Measurements from ENCODE around the gene ALKBH8.

Gene ALKBH8

GRCh38 chr11:107565219-107565937, at the start of gene ALKBH8:
ALKBH8 (minus strand) TSS chr11:107565735; CDS start chr11:107560893, 4,842 bp downstream.
- peak; percentile 83 for DNase-seq
- Mint-ChIP-seq H3K27me3 (no peaks in the 10 kb centered on the region), H3K36me3 (ENCODE audit: low read depth) (peaks cover 25% of the 10 kb centered on the region), H3K4me3 (peak within 1 kb of the TSS; percentile 94), H3K27ac (peak within 1 kb of the TSS; percentile 97), H3K9me3 (no peaks in the 10 kb centered on the region), H3K4me1 (ENCODE audit: low read depth) (peaks cover 63% of the 10 kb centered on the region)

- H3K4me3 Mint-ChIP-seq, result no peak overlapping the region
- no peak overlapping the region for H3K27ac Mint-ChIP-seq
- H3K36me3 Mint-ChIP-seq (ENCODE audit: low read depth), result no peaks in the 10 kb centered on the region
- H3K27me3 Mint-ChIP-seq, result peaks cover 47% of the 10 kb centered on the region
- no peaks in the 10 kb centered on the region for H3K4me1 Mint-ChIP-seq (ENCODE audit: low read depth)
- no peaks in the 10 kb centered on the region for H3K9me3 Mint-ChIP-seq
- DNase-seq, result no peak
These were observed 46.9 kb upstream of the ALKBH8 start for GRCh38 chr11:107612445-107612844.

- peaks cover 57% of the 10 kb centered on the region for H3K27me3 Mint-ChIP-seq
- no peak overlapping the region for H3K4me3 Mint-ChIP-seq
- H3K36me3 Mint-ChIP-seq (ENCODE audit: low read depth), result no peaks in the 10 kb centered on the region
- H3K27ac Mint-ChIP-seq, result no peak overlapping the region
- H3K9me3 Mint-ChIP-seq, result no peaks in the 10 kb centered on the region
- no peak for DNase-seq
- H3K4me1 Mint-ChIP-seq (ENCODE audit: low read depth), result no peaks in the 10 kb centered on the region
These were observed 44.1 kb upstream of the ALKBH8 start for GRCh38 chr11:107609400-107610218.

DNA sequence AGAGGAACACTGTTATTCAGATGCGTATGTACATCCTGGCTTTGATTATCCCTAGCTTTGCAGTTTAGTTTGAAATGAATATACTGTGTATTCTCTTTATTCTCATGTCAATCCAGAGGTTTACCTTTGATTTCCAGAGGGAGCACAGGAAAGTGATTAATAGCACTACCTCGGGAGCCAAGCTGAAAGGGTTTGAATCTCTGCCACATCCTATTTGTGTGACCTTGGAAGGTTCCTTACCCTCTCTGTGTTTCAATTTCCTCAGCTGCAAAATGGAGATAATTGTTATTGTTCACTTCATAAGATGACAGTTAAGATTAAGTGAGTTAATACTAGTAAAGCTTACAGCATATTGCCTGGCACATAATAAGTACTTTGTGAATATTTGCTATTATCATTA, 43.3 kb upstream of the ALKBH8 start:
- H3K4me1 Mint-ChIP-seq (ENCODE audit: low read depth), result no peaks in the 10 kb centered on the region
- peaks cover 65% of the 10 kb centered on the region for H3K27me3 Mint-ChIP-seq
- no peaks in the 10 kb centered on the region for H3K9me3 Mint-ChIP-seq
- no peak overlapping the region for H3K27ac Mint-ChIP-seq
- DNase-seq, result no peak
- no peak overlapping the region for H3K4me3 Mint-ChIP-seq
- no peaks in the 10 kb centered on the region for H3K36me3 Mint-ChIP-seq (ENCODE audit: low read depth)

DNA sequence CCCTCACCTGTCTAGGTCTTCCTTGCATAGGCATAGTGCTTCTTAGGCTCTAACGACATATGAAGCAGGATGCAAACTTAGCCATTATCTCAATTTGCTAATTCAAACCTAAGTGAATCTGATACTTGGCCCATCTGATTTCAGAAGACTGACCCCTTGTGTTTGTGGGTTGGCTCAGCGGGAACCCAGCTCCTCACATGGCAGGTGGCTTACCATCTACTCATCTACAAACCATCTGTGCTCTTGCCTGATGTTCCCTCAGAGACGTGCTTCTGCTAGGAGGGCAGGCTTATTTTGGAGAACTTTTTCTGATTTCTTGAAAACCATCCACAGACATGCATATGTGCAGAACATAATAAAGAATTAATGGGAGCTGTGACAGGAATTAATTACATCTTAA, 40.6 kb upstream of the ALKBH8 start:
- H3K4me1 Mint-ChIP-seq (ENCODE audit: low read depth), result no peaks in the 10 kb centered on the region
- H3K27me3 Mint-ChIP-seq, result peaks cover 79% of the 10 kb centered on the region
- DNase-seq, result no peak
- H3K9me3 Mint-ChIP-seq, result no peaks in the 10 kb centered on the region
- no peak overlapping the region for H3K27ac Mint-ChIP-seq
- H3K36me3 Mint-ChIP-seq (ENCODE audit: low read depth), result no peaks in the 10 kb centered on the region
- H3K4me3 Mint-ChIP-seq, result no peak overlapping the region

DNA sequence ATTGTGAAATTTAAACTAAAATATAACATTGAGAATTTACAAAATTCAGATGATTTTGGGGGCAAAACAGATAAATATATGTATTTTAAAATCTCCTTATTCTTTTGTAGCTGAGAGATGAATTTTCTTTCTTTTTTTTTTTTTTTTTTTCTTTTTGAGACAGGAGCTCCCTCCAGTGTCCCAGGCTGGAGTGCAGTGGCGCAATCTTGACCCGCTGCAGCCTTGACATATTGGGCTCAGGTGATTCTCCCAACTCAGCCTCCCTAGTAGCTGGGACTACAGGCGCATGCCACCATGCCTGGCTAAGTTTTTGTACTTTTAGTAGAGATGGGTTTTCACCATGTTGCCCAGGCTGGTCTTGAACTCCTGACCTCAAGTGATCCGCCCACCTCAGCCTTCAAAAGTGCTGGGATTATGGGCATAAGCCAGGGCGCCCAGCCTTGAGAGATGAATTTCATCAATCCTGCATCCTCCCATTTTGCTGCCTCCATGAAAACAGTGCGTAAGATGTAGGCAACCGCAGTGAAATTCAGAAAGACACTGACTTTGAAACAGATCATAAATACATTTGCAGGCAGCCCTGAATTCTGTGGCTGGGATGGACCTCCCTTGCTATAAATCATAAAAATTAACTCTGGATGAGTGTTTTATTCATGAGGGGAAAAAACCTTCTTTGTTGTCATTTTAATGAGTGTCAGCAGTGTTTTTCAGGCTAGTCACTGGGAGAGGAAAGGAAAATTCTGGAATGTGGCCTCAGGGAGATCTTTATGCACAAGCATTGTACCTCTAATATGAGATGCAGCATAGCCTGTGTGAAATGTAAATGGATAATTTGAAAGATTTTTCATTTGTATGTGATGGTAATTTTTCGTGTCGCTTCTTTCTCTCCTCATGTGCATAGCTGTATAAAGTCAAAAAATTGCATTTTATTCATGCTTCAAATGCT, 39.8 kb upstream of the ALKBH8 start:
- no peaks in the 10 kb centered on the region for H3K4me1 Mint-ChIP-seq (ENCODE audit: low read depth)
- no peaks in the 10 kb centered on the region for H3K36me3 Mint-ChIP-seq (ENCODE audit: low read depth)
- no peak overlapping the region for H3K4me3 Mint-ChIP-seq
- no peak overlapping the region for H3K27ac Mint-ChIP-seq
- H3K27me3 Mint-ChIP-seq, result peaks cover 78% of the 10 kb centered on the region
- H3K9me3 Mint-ChIP-seq, result no peaks in the 10 kb centered on the region
- DNase-seq, result no peak

DNA sequence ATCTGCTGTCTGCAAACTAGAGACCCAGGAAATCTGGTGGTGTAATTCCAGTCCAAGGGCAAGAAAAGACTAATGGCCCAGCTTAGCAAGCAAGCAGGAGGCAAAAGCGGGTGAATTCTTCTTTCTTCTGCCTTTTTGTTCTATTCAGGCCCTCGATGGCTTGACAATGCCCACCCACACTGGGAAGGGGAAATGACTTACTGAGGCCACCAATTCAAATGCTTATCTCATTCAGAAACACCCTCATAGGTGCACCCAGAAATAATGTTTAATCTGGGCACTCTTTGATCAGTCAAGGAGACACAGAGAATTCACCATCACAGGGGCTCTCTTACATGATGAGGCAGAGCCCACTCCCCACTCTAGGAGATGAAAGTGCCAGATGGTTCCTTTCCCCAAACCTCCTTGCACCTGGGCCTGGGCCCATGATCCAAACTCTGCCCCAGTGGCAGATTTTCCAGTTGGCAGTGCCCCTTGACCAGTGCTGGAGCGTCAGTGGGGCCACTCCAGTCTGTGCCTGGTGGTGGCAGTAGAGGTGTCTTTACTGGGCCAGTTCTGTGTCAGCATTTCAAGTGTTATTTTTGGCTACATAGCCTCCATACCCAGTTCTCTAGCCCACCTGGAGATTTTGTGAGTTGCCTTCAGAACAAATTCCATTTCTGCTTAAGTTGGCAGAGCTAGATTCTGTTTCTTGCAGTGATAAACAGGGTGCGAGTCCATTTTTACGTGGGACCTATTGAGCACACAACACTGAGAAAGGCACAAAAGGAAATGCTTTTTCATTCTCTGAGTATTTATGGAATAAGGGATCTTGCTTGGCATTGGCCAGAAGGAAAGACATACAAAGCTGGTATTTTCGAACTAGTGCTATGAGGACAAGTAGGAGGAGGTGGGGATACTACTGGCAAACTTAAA, 32.9 kb upstream of the ALKBH8 start:
- peaks cover 2% of the 10 kb centered on the region for H3K4me1 Mint-ChIP-seq (ENCODE audit: low read depth)
- no peak overlapping the region for H3K27ac Mint-ChIP-seq
- H3K4me3 Mint-ChIP-seq, result no peak overlapping the region
- peaks cover 77% of the 10 kb centered on the region for H3K27me3 Mint-ChIP-seq
- no peak for DNase-seq
- H3K9me3 Mint-ChIP-seq, result no peaks in the 10 kb centered on the region
- H3K36me3 Mint-ChIP-seq (ENCODE audit: low read depth), result no peaks in the 10 kb centered on the region

DNA sequence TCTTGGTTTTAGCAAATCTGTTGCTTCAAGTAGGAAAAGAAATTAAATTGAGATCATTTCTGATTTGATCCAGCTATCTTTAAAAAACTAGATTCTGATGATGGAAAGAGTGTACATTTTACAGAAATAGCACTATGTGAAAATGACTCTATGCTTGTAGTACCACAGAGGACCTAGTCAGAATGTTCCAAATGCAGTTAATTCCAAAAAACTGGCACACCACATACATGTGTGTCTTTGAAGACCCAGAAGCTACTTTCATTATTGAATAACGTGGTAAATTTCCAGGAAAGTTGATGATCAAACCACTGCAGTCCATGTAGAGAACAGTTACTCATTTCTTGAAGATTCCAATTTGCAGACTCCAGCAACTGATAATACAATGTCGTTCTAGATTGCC, 29.2 kb upstream of the ALKBH8 start:
- H3K27ac Mint-ChIP-seq, result no peak overlapping the region
- H3K36me3 Mint-ChIP-seq (ENCODE audit: low read depth), result no peaks in the 10 kb centered on the region
- DNase-seq, result no peak
- H3K4me1 Mint-ChIP-seq (ENCODE audit: low read depth), result peaks cover 27% of the 10 kb centered on the region
- H3K4me3 Mint-ChIP-seq, result no peak overlapping the region
- peaks cover 84% of the 10 kb centered on the region for H3K27me3 Mint-ChIP-seq
- no peaks in the 10 kb centered on the region for H3K9me3 Mint-ChIP-seq

- H3K27ac Mint-ChIP-seq, result no peak overlapping the region
- peaks cover 90% of the 10 kb centered on the region for H3K27me3 Mint-ChIP-seq
- DNase-seq, result no peak
- peaks cover 28% of the 10 kb centered on the region for H3K4me1 Mint-ChIP-seq (ENCODE audit: low read depth)
- peaks cover 3% of the 10 kb centered on the region for H3K9me3 Mint-ChIP-seq
- H3K36me3 Mint-ChIP-seq (ENCODE audit: low read depth), result no peaks in the 10 kb centered on the region
- no peak overlapping the region for H3K4me3 Mint-ChIP-seq
These were observed 28.4 kb upstream of the ALKBH8 start for GRCh38 chr11:107593951-107594350.

DNA sequence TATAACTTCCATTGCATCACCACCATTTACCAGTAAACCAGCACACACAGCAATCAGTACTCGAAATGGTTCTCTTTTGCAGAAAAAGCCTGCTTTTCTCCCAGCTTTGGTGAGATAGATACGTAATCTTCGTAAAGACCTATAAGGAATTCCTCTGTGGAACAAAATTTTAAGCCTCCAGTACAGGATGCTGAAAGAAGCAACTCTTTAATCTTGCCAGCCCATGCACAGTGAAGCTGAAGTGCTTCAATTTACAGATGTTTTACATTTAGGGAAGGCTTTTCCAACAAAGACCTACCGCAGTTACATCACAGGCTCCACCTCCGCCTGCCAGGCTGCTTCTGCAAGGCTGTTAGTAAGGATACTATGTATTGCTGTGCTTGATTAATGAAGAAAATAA, 27.3 kb upstream of the ALKBH8 start:
- Mint-ChIP-seq H3K36me3 (ENCODE audit: low read depth) (no peaks in the 10 kb centered on the region), H3K27me3 (peaks cover 90% of the 10 kb centered on the region), H3K4me3 (peak overlapping the region; percentile 81)

GRCh38 chr11:107592231-107592590, 26.7 kb upstream of the ALKBH8 start:
- H3K36me3 Mint-ChIP-seq (ENCODE audit: low read depth), result no peaks in the 10 kb centered on the region
- H3K4me1 Mint-ChIP-seq (ENCODE audit: low read depth), result peaks cover 28% of the 10 kb centered on the region
- peak overlapping the region; percentile 81 for H3K4me3 Mint-ChIP-seq
- peak overlapping the region; percentile 44 for H3K27ac Mint-ChIP-seq
- H3K9me3 Mint-ChIP-seq, result peaks cover 3% of the 10 kb centered on the region
- DNase-seq, result no peak
- H3K27me3 Mint-ChIP-seq, result peaks cover 90% of the 10 kb centered on the region

More for the DNA sequence above, 27.3 kb upstream of the ALKBH8 start:
- peaks cover 3% of the 10 kb centered on the region for H3K9me3 Mint-ChIP-seq
- no peak for DNase-seq
- peaks cover 28% of the 10 kb centered on the region for H3K4me1 Mint-ChIP-seq (ENCODE audit: low read depth)
- no peak overlapping the region for H3K27ac Mint-ChIP-seq

GRCh38 chr11:107591378-107592230, 26.1 kb upstream of the ALKBH8 start:
- Mint-ChIP-seq H3K27ac (peak overlapping the region; percentile 44), H3K9me3 (peaks cover 3% of the 10 kb centered on the region), H3K4me1 (ENCODE audit: low read depth) (peaks cover 28% of the 10 kb centered on the region), H3K27me3 (peaks cover 90% of the 10 kb centered on the region), H3K36me3 (ENCODE audit: low read depth) (no peaks in the 10 kb centered on the region), H3K4me3 (peak overlapping the region; percentile 81)
- peak; percentile 60 for DNase-seq

Measured in activated T-cell treated with anti-CD3 and anti-CD28 coated beads, Interleukin-2, amount 50 U/mL, for 24 hours (primary cell).